GM12891 (cell line): Measurements from ENCODE around the gene MMP24.

Experiments
- POLR2A ChIP-seq: IDR thresholded peaks from 2 replicates; pipeline ENCODE4 v1.6.1; 2011; ENCODE audit warnings: low read depth, low read length, control low read depth
- POLR2AphosphoS5 ChIP-seq: IDR thresholded peaks from 2 replicates; pipeline ENCODE4 v1.6.1; 2011; ENCODE audit warnings: low read depth, low read length, control low read depth
- TAF1 ChIP-seq: IDR thresholded peaks from 2 replicates; pipeline ENCODE4 v1.6.1; 2011; ENCODE audit warnings: low read depth, low read length, control low read depth

GRCh38 chr20:35290186-35290886 lies 63.8 kb downstream of the MMP24 start:
- TF ChIP-seq POLR2A (no peak), TAF1 (no peak), POLR2AphosphoS5 (no peak)
